CD4-positive, alpha-beta T cell treated with Interleukin-12 subunit alpha and Interleukin-12 subunit beta, for 1 hour (primary cell): ENCODE data around the gene CT45A9.
"Not testable (repeated sequence)": the region's sequence is repeated elsewhere in the genome, so short reads cannot be mapped to it uniquely, and the experiment has no call there.

Experiments
- DNase-seq: peaks from one replicate; pipeline ENCODE4 v3.0.0-alpha.2; 2020

The CT45A9 gene

GRCh38 chrX:135871712-135872111 lies at the start of gene CT45A9:
Gene CT45A9, minus strand, starts transcription at chrX:135871812. Its CDS starts 3,751 bp downstream, at chrX:135868061.
- DNase-seq = not testable (repeated sequence)

GRCh38 chrX:135920516-135920915 lies 48.9 kb upstream of the CT45A9 start:
- DNase-seq = not testable (repeated sequence)

DNA sequence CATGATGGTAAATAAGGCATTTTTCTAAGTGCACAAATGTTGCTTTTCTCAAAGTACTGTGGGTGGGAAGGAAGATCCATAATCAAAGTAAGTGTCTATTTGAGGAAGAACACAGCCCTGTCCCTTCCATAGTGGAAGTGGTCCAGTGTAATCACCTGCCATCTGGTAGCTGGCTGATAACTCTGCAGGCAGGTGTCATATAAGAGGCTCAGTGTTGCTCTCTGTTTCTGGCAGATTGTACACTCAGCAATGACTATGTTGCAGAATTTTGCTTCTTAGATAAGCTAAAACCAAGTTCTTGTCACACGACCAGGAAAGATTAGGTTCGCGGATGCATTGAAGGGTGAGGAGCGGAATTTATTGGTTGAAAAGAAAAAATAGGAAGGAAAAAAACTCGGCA lies 42.8 kb upstream of the CT45A9 start:
- DNase-seq = no peak

DNA sequence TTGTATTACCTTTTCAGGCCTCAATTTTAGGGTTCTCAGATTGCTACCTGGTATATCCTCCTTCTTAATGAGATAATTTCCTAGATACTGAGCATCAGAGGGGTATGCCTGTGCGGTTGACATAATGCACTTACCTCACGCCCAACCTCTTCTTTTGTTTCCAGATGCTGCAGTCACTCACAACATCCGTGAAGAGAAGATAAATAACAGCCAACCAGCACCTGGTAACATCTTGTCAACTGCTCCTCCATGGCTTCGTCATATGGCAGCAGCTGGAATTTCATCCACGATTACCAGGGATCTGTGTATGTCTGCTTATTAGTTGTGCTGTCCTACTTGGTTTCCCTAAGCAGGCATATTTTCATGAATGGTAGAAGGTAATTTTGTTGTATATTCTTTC lies 38.6 kb upstream of the CT45A9 start:
- no peak for DNase-seq

DNA sequence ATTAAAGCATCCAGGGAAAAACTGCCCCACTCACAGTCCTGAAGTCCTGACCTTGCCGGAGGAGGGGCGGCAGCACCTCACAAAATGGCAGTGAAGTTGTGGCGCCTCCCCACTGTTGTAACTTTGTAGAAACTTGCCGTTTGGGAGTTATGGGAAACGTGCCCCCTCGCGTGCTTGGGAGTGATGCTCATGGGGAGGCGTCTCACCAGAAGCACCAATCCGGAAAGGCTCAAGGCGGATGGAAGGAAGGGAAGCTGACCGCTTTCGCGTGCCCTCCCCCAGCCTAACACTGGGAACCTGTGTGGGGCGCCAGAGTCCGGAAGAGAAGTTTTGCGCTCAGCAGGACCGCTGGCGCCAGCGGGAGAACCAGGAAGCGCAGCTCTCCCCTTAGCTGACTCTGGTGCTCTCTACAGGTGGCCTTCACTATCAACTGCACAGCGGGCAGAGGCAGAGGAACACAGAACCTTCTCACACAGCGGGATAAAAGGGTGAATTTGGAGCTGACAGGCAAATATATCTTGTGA lies 21.7 kb upstream of the CT45A9 start, which contains the start of the genes CT45A10 and SAGE1:
TSS of gene CT45A10 (minus strand) at position 151 of the 524 bp plus-strand sequence. CDS start 8,100 bp downstream, outside the sequence.
TSS of gene SAGE1 (plus strand) at position 423 of the 524 bp plus-strand sequence. CDS start 2,527 bp downstream, outside the sequence.
- no peak for DNase-seq

DNA sequence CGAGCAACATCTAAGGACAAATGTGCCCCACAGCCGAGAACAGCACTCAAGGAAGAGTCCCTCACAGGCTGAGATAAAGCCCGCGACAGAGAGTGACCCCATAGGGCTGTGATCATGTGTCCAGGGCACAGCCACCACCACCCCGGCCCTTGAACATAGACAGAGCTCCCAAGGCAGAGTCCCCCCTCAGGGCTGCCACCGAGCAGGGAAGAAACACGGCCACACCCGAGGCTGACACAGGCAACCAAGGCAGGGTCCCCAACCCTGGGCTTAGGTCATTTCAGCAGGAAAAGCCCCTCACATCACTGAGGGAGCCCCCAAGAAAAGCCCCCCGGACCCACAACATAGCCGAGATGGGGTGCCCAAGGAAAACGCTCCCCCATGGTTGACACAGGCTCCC lies 21.2 kb upstream of the CT45A9 start:
- DNase-seq = no peak

- DNase-seq = no peak
Measured at GRCh38 chrX:135890087-135890585, 18.5 kb upstream of the CT45A9 start.

DNA sequence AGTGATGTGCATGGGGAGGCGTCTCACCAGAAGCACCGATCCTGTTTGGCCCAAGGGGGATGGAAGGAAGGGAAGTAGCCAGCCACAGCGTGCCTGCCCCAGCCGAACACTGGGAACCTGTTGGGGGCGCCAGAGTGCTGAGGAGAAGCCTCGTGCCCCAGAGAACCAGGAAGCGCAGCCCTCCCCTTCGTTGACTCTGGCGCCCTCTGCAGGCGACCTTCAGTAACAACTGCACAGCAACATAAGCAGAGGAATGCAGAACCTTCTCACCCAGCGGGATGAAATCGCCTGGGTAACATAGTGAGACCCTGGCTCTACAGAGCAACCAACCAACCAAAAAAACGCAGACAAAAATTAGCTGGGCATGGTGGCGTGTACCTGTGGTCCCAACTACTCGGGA lies 17.4 kb upstream of the CT45A9 start:
- not testable (repeated sequence) for DNase-seq

DNA sequence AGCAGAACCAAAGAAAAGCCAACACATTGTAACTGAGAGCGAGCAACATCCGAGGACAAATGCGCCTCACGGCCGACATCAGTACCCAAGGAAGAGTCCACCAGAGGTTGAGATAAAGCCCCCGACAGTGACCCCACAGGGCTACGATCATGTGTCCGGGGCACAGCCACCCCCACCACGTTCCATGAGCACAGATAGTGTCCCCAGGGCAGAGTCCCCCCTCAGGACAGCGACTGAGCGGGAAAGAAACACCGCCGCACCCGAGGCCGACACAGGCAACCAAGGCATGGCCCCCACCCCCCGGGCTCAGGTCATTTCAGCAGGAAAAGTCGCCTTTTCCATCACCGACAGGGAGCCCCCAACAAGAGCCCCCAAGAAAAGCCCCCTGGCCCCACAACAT lies 16.6 kb upstream of the CT45A9 start:
- not testable (repeated sequence) for DNase-seq

DNA sequence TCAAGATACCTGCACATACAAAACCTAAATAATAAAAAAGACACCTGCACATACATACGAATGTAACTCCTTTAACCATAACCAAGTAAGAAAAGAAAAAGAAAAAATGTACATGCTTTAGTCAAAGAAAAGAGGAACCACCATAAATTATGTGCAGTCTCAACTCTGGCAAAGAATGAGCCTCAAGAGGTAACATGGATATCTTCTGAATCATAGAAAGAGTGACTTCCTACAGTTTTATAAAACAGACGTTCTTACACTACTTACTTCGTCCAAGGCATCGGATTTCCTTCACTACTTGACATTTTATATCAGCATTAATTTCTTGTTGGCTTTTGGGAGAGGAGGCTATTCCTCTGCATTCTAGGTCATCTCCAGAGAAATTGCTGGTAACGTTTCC lies 11.1 kb upstream of the CT45A9 start:
- not testable (repeated sequence) for DNase-seq

GRCh38 chrX:135854438-135854837 lies 17.2 kb downstream of the CT45A9 start, which contains the start of gene CT45A8:
Gene CT45A8, minus strand, starts transcription at chrX:135854538. Its CDS starts 3,755 bp downstream, at chrX:135850783.
- not testable (repeated sequence) for DNase-seq

DNA sequence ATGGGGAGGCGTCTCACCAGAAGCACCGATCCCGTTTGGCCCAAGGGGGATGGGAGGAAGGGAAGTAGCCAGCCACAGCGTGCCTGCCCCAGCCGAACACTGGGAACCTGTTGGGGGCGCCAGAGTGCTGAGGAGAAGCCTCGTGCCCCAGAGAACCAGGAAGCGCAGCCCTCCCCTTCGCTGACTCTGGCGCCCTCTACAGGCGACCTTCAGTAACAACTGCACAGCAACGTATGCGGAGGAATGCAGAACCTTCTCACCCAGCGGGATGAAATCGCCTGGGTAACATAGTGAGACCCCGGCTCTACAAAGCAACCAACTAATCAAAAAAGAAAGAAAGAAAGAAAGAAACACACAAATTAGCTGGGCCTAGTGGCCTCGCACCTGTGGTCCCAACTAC lies 34.4 kb downstream of the CT45A9 start, which contains the start of gene CT45A7:
TSS of gene CT45A7 (minus strand) at position 101 of the 400 bp plus-strand sequence. CDS start 3,747 bp downstream, outside the sequence.
- DNase-seq = not testable (repeated sequence)

DNA sequence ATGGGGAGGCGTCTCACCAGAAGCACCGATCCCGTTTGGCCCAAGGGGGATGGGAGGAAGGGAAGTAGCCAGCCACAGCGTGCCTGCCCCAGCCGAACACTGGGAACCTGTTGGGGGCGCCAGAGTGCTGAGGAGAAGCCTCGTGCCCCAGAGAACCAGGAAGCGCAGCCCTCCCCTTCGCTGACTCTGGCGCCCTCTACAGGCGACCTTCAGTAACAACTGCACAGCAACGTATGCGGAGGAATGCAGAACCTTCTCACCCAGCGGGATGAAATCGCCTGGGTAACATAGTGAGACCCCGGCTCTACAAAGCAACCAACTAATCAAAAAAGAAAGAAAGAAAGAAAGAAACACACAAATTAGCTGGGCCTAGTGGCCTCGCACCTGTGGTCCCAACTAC lies 51.7 kb downstream of the CT45A9 start, which contains the start of gene CT45A2:
TSS of gene CT45A2 (minus strand) at position 101 of the 400 bp plus-strand sequence. CDS start 3,747 bp downstream, outside the sequence.
- DNase-seq = not testable (repeated sequence)
